CD8-positive, alpha-beta memory T cell (primary cell): ENCODE measurements around the gene PFKFB2. TPM values are rescaled to one million over a fixed set of nuclear protein-coding genes. Genes with fewer than 3 reads are reported as not detected.

Source experiments
- CTCF ChIA-PET: fragments of 350-600 bp; sonication (Branson Sonifier 250); formaldehyde crosslinking; loops from one replicate; lab custom pipeline; 2021; ENCODE audit warnings: antibody characterized with exemption; lab: Charles Lee
- POLR2A ChIA-PET: fragments of 350-600 bp; sonication (Branson Sonifier 250); formaldehyde crosslinking; loops from one replicate; lab custom pipeline; 2021; ENCODE audit warnings: antibody characterized with exemption; lab: Charles Lee
- DNase-seq, 5 donors: peaks; one replicate each; pipeline versions ENCODE4 v3.0.0 to v3.0.0-alpha.2; 2020 to 2022; ENCODE audit warnings: mixed read lengths in 1 of 5
- H3K27ac ChIP-seq: one replicate; pipeline ENCODE4 v1.7.0; 2013; ENCODE audit warnings: low read depth, mild to moderate bottlenecking, low read length, moderate library complexity
- H3K27me3 ChIP-seq: 2 replicates; pipeline ENCODE4 v1.7.0; 2013; ENCODE audit warnings: low read length, mild to moderate bottlenecking; ENCODE audit not compliant: insufficient read depth, poor library complexity, severe bottlenecking
- H3K36me3 ChIP-seq: 2 replicates; pipeline ENCODE4 v1.7.0; 2013; ENCODE audit warnings: mild to moderate bottlenecking, low read length, moderate library complexity; ENCODE audit not compliant: insufficient read depth
- H3K4me1 ChIP-seq: 2 replicates; pipeline ENCODE4 v1.7.0; 2013; ENCODE audit warnings: mild to moderate bottlenecking, low read length, moderate library complexity; ENCODE audit not compliant: insufficient read depth
- H3K4me3 ChIP-seq: 2 replicates; pipeline ENCODE4 v1.7.0; 2013; ENCODE audit warnings: mild to moderate bottlenecking, low read length
- H3K9me3 ChIP-seq: 2 replicates; pipeline ENCODE4 v1.7.0; 2013; ENCODE audit warnings: mild to moderate bottlenecking, low read length
- H3K27ac Mint-ChIP-seq, 8 donors: one replicate each; pipeline ENCODE4 v1.8.0; 2020 to 2021; ENCODE audit warnings: mixed read lengths in 8 of 8, mild to moderate bottlenecking in 6 of 8, inconsistent platforms in 3 of 8, moderate library complexity in 3 of 8
- H3K27me3 Mint-ChIP-seq, 2 donors: one replicate each; pipeline ENCODE4 v1.8.0; 2020 to 2021; ENCODE audit warnings: mixed read lengths in 2 of 2, mild to moderate bottlenecking in 1 of 2, moderate library complexity in 1 of 2
- H3K36me3 Mint-ChIP-seq, 3 donors: one replicate each; pipeline ENCODE4 v1.8.0; 2020 to 2021; ENCODE audit warnings: mixed read lengths in 3 of 3, inconsistent platforms in 1 of 3, mild to moderate bottlenecking in 1 of 3
- H3K4me1 Mint-ChIP-seq, 3 donors: one replicate each; pipeline ENCODE4 v1.8.0; 2020 to 2021; ENCODE audit warnings: mixed read lengths in 3 of 3, inconsistent platforms in 1 of 3, mild to moderate bottlenecking in 1 of 3
- H3K4me3 Mint-ChIP-seq, 7 donors: one replicate each; pipeline ENCODE4 v1.8.0; 2020 to 2021; ENCODE audit warnings: mixed read lengths in 7 of 7, mild to moderate bottlenecking in 6 of 7, moderate library complexity in 4 of 7, inconsistent platforms in 2 of 7
- H3K9me3 Mint-ChIP-seq, 5 donors: one replicate each; pipeline ENCODE4 v1.8.0; 2020 to 2022; ENCODE audit warnings: mixed read lengths in 5 of 5, mild to moderate bottlenecking in 3 of 5, moderate library complexity in 2 of 5, inconsistent platforms in 1 of 5
- polyA plus RNA-seq: library from polyadenylated mRNA; unstranded; fragments of 300-500 nt; fragmentation: Illumina TruSeq; gene quantifications from one replicate; pipeline ENCODE4 v1.2.3, GENCODE V29; 2021
- total RNA-seq, 2 experiments: library from RNA; stranded (reverse); gene quantifications; one replicate each; pipeline ENCODE4 v1.2.3, GENCODE V29; 2021

PFKFB2 gene
- total RNA-seq (1 to 10 TPM; 3.0 to 3.9 TPM), polyA plus RNA-seq (0.29 TPM)

GRCh38 chr1:207052911-207053769, at the start of gene PFKFB2:
TSS of gene PFKFB2 (plus strand) at chr1:207053275. CDS start at chr1:207054718, 1,443 bp downstream.
- no peaks in the 10 kb centered on the region for H3K9me3 Mint-ChIP-seq
- H3K4me3 Mint-ChIP-seq, result peak within 1 kb of the TSS; percentile 97 to 100 (median 98)
- peaks cover 0 to 29% (median 0%) of the 10 kb centered on the region in 3 donors for H3K36me3 Mint-ChIP-seq
- H3K27ac ChIP-seq, result peak within 1 kb of the TSS; percentile 91
- DNase-seq, result peak; percentile 90 to 97 (median 93)
- H3K27ac Mint-ChIP-seq, result peak within 1 kb of the TSS; percentile 84 to 99 (median 94)
- no peaks in the 10 kb centered on the region for H3K27me3 ChIP-seq
- H3K4me1 Mint-ChIP-seq, result peaks cover 37 to 53% (median 43%) of the 10 kb centered on the region in 3 donors
- H3K9me3 ChIP-seq, result no peaks in the 10 kb centered on the region
- ChIA-PET CTCF (interaction anchor here (1.0 to 2.3 kb wide), 8 partner anchors 9 to 353 kb away, joined by 3 to 15 read pairs (median 4); no protein-coding TSS in a partner anchor), POLR2A (interaction anchor here (0.6 to 1.5 kb wide), 3 partner anchors 19 to 508 kb away, joined by 3 to 7 read pairs (median 6); partner anchors contain the start of gene CD55)
- peaks cover 29% of the 10 kb centered on the region for H3K4me1 ChIP-seq
- peaks cover 13% of the 10 kb centered on the region for H3K36me3 ChIP-seq
- peak within 1 kb of the TSS; percentile 86 for H3K4me3 ChIP-seq
- H3K27me3 Mint-ChIP-seq, result peaks cover 1 to 4% of the 10 kb centered on the region in 2 donors

- Mint-ChIP-seq H3K9me3 (no peaks in the 10 kb centered on the region), H3K27ac (no peak overlapping the region), H3K36me3 (no peaks in the 10 kb centered on the region), H3K27me3 (peaks cover 14 to 27% of the 10 kb centered on the region in 2 donors), H3K4me1 (peaks cover 0 to 6% (median 4%) of the 10 kb centered on the region in 3 donors), H3K4me3 (peak overlapping the region in 2 of 7 donors; percentile 19 to 64)
- Histone ChIP-seq H3K4me1 (no peaks in the 10 kb centered on the region), H3K36me3 (no peaks in the 10 kb centered on the region), H3K27ac (no peak overlapping the region), H3K9me3 (no peaks in the 10 kb centered on the region), H3K27me3 (no peaks in the 10 kb centered on the region), H3K4me3 (no peak overlapping the region)
- POLR2A ChIA-PET, result no interaction called here
- CTCF ChIA-PET, result interaction anchor here (0.7 to 2.2 kb wide), 5 partner anchors 9 to 28 kb away, joined by 3 to 9 read pairs (median 3); partner anchors contain the start of gene C1orf116
- peak; percentile 3 to 50 (median 8) for DNase-seq
These were observed 47.9 kb upstream of the PFKFB2 start for GRCh38 chr1:207004931-207005830.

- Mint-ChIP-seq H3K4me3 (no peak overlapping the region), H3K27ac (no peak overlapping the region), H3K36me3 (no peaks in the 10 kb centered on the region), H3K9me3 (no peaks in the 10 kb centered on the region), H3K4me1 (peaks cover 0 to 6% (median 4%) of the 10 kb centered on the region in 3 donors), H3K27me3 (peaks cover 14 to 30% of the 10 kb centered on the region in 2 donors)
- DNase-seq, result no peak
- H3K27me3 ChIP-seq, result no peaks in the 10 kb centered on the region
- no peaks in the 10 kb centered on the region for H3K36me3 ChIP-seq
- ChIA-PET CTCF (interaction anchor here (0.9 to 2.2 kb wide), 4 partner anchors 10 to 27 kb away, joined by 3 to 8 read pairs (median 4); partner anchors contain the start of gene C1orf116), POLR2A (no interaction called here)
- H3K4me3 ChIP-seq, result no peak overlapping the region
- H3K9me3 ChIP-seq, result no peaks in the 10 kb centered on the region
- no peak overlapping the region for H3K27ac ChIP-seq
- H3K4me1 ChIP-seq, result no peaks in the 10 kb centered on the region
These were observed 47.0 kb upstream of the PFKFB2 start for GRCh38 chr1:207006083-207006482.

GRCh38 chr1:207006914-207007313, 46.2 kb upstream of the PFKFB2 start:
- H3K27ac Mint-ChIP-seq, result no peak overlapping the region
- H3K27me3 ChIP-seq, result no peaks in the 10 kb centered on the region
- no peak overlapping the region for H3K27ac ChIP-seq
- DNase-seq, result no peak
- no peaks in the 10 kb centered on the region for H3K4me1 ChIP-seq
- POLR2A ChIA-PET, result no interaction called here
- H3K4me3 ChIP-seq, result no peak overlapping the region
- peaks cover 16 to 34% of the 10 kb centered on the region in 2 donors for H3K27me3 Mint-ChIP-seq
- H3K4me3 Mint-ChIP-seq, result no peak overlapping the region
- no peaks in the 10 kb centered on the region for H3K9me3 Mint-ChIP-seq
- H3K4me1 Mint-ChIP-seq, result peaks cover 0 to 6% (median 4%) of the 10 kb centered on the region in 3 donors
- H3K9me3 ChIP-seq, result no peaks in the 10 kb centered on the region
- CTCF ChIA-PET, result interaction anchor here (1.3 kb wide), 2 partner anchors 9 to 11 kb away, joined by 3 to 4 read pairs; no protein-coding TSS in a partner anchor
- no peaks in the 10 kb centered on the region for H3K36me3 Mint-ChIP-seq
- H3K36me3 ChIP-seq, result no peaks in the 10 kb centered on the region

GRCh38 chr1:207007352-207008033, 45.6 kb upstream of the PFKFB2 start:
- Mint-ChIP-seq H3K27me3 (peaks cover 21 to 40% of the 10 kb centered on the region in 2 donors), H3K4me1 (peaks cover 0 to 6% (median 4%) of the 10 kb centered on the region in 3 donors), H3K4me3 (no peak overlapping the region), H3K27ac (peak overlapping the region in 1 of 8 donors; percentile 15), H3K9me3 (no peaks in the 10 kb centered on the region), H3K36me3 (no peaks in the 10 kb centered on the region)
- Histone ChIP-seq H3K27ac (no peak overlapping the region), H3K9me3 (no peaks in the 10 kb centered on the region), H3K4me1 (no peaks in the 10 kb centered on the region), H3K4me3 (no peak overlapping the region), H3K36me3 (no peaks in the 10 kb centered on the region), H3K27me3 (no peaks in the 10 kb centered on the region)
- DNase-seq, result no peak
- POLR2A ChIA-PET, result no interaction called here
- CTCF ChIA-PET, result no interaction called here

GRCh38 chr1:207009182-207009850, 43.8 kb upstream of the PFKFB2 start:
- Mint-ChIP-seq H3K9me3 (no peaks in the 10 kb centered on the region), H3K4me1 (peaks cover 0 to 6% (median 4%) of the 10 kb centered on the region in 3 donors), H3K4me3 (no peak overlapping the region), H3K27me3 (peaks cover 27 to 56% of the 10 kb centered on the region in 2 donors), H3K27ac (no peak overlapping the region), H3K36me3 (peaks cover 0 to 2% (median 0%) of the 10 kb centered on the region in 3 donors)
- no peaks in the 10 kb centered on the region for H3K36me3 ChIP-seq
- CTCF ChIA-PET, result no interaction called here
- no peak overlapping the region for H3K4me3 ChIP-seq
- H3K4me1 ChIP-seq, result no peaks in the 10 kb centered on the region
- no peaks in the 10 kb centered on the region for H3K9me3 ChIP-seq
- no peaks in the 10 kb centered on the region for H3K27me3 ChIP-seq
- H3K27ac ChIP-seq, result no peak overlapping the region
- DNase-seq, result no peak
- POLR2A ChIA-PET, result no interaction called here

GRCh38 chr1:207009945-207010344, 43.1 kb upstream of the PFKFB2 start:
- Histone ChIP-seq H3K27me3 (no peaks in the 10 kb centered on the region), H3K9me3 (no peaks in the 10 kb centered on the region), H3K4me1 (no peaks in the 10 kb centered on the region), H3K27ac (no peak overlapping the region), H3K4me3 (no peak overlapping the region), H3K36me3 (no peaks in the 10 kb centered on the region)
- Mint-ChIP-seq H3K27ac (no peak overlapping the region), H3K9me3 (no peaks in the 10 kb centered on the region), H3K4me3 (no peak overlapping the region), H3K4me1 (peaks cover 0 to 3% (median 2%) of the 10 kb centered on the region in 3 donors), H3K27me3 (peaks cover 27 to 60% of the 10 kb centered on the region in 2 donors), H3K36me3 (peaks cover 0 to 2% (median 0%) of the 10 kb centered on the region in 3 donors)
- ChIA-PET POLR2A (no interaction called here), CTCF (no interaction called here)
- no peak for DNase-seq
